Endothelial cell of hepatic sinusoid (primary cell): ENCODE results near the gene AK2.
"Not testable (repeated sequence)": the region's sequence is repeated elsewhere in the genome, so short reads cannot be mapped to it uniquely, and the experiment has no call there.

Experiments
- in situ Hi-C: cut with HindIII; loops from 2 replicates; pipeline ENCODE4 v1.10.0; 2017; ENCODE audit warnings: low sequenced_read_pairs

The AK2 gene

DNA sequence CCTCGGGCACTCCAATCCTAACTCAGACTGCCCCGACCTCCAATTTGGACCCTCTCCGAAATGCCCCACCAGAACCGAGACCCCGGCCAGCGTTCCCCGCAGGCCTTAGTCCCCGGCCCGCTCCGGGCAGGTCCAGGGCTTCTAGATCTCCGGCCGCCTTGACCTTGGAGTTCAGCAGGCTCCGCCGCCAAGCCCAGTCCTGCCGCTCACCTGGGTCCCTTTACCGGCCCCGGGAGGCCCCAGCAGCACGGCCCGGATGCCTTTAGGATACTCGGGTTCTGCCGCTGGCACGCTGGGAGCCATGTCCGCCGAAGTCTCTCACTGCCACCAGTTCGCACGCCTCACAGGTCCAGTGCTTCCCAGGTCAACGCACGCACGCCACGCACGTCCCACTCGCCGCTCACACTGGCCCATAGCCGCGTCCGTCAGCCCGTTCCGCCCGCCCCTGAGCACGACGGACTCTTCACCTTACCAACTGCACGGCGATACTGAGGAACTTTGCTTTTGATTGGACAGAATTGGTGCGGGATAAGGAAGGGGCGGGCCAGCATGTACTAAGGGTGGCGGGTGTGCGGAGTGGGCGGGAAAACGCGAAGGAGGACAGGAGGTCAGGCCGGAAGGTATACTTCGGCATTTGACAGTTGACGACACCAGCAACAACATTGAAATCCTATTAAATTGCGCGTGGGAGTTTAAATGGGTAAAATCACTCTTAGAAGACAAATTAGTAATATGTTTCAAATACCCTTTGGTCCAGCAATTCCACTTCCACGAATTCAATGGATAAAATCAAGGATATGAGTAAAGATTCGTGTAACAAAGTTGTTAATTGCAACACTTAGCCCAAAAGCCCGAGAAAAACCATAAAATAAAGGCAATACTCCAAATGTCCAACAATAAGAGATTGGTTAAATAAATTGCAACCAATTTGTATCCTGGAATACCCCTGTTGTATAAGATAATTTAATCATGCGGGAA is at the start of gene AK2:
TSS of gene AK2 (minus strand) at position 358 of the 978 bp plus-strand sequence. CDS start at position 303, 55 bp downstream.
- in situ Hi-C loops, result no loop called here

DNA sequence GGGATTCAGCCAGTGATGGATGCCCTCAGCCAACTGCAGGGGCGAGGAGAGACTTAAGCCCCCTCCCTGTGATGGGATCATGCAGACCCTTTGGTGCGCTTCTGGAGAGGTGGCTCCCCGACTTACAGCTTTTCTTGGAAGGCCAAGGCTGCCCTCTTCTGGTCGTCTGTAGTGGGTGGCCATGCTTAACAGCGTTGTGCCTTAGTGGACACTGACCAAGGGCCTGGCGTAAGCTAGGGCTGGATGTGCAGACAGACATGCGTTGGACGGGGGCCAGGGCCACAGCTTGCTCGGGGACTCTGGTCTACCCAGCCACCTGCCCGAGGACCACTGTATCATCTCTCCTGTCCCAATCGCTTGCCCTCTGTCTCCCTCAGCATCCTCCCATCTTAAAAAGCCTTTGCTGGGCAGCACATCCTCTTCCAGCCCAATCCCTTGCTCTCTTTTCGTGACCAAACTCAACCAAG is 49.7 kb upstream of the AK2 start:
- in situ Hi-C loops, result no loop called here

DNA sequence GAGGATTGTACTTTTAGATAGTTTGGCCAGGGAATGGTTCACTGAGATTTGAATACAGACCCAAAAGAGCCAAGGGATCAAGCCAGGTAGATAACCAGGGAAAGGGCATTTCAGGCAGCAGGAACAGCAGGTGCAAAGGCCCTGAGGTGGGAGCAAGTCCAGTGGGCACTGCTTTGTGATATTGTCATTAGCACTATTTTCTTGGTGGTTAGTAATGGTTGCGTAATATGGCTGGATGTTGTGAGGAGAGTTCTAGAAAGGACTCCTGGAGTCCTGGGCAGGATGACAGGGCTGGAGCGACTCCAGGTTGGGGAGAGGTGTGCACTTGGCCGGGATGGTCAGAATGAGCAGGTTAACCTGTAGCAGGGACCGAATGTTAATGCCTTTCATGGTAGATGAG is 48.6 kb upstream of the AK2 start:
- in situ Hi-C loops, result no loop called here

DNA sequence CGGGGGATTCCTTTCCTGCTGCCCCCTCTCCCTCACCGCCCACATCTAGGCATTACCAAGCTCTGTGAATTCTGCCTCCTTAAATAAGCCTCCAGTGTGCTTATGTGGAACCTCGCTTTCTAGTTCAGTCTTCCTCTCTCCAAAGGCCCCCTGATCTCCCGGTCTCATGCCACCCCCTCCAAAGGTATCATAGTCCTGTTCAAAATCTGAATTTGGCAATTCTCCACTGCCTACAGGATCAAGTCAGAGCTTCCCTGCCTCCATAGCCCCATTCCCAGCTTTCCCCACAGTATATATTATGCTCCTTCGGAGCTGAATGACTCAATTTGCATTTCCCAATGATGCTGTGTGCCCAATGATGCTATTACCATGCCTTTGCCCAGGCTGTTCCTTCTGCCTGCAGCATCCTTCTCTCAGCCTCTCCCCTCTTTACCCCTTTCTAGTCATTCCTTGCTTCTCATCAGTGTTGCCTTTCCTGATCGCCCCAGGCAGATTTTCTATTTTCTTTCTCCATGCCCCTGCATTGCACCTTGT is 46.0 kb upstream of the AK2 start:
- in situ Hi-C loops, result no loop called here

DNA sequence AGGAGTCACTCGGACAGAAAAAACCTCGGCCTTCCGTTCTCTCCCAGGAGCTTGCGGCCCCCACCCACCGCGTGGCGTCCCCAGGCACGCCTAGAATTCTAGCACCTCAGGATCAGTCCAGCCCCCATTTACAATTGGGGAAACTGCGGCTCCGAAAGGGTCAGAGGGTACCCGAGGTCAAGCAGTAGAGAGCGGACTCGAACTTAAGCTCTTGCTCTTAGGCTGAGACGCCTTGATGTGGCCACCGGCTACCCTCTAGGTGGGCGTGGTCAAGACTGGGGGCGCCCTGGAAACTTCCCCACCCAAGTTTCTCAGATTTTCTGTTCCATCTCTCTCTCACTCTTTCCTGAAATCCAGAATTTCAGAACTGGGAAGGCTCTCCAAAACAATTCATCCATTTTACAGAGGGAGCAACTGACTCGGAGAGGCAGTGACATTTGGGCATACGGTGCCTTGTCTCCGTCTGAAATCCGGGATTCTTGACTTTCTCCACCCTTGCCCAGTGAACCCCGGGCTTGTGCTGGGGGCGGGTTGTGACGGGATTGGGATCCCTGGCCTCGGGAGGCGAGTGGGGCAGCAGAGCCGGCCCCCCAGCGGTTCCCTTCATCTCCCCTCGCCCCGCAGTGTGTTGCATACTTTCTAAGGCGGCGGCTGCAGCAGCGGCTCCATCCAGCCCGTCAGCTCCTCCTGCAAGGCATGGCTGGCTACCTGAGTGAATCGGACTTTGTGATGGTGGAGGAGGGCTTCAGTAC is 45.0 kb upstream of the AK2 start:
- in situ Hi-C loops, result no loop called here

DNA sequence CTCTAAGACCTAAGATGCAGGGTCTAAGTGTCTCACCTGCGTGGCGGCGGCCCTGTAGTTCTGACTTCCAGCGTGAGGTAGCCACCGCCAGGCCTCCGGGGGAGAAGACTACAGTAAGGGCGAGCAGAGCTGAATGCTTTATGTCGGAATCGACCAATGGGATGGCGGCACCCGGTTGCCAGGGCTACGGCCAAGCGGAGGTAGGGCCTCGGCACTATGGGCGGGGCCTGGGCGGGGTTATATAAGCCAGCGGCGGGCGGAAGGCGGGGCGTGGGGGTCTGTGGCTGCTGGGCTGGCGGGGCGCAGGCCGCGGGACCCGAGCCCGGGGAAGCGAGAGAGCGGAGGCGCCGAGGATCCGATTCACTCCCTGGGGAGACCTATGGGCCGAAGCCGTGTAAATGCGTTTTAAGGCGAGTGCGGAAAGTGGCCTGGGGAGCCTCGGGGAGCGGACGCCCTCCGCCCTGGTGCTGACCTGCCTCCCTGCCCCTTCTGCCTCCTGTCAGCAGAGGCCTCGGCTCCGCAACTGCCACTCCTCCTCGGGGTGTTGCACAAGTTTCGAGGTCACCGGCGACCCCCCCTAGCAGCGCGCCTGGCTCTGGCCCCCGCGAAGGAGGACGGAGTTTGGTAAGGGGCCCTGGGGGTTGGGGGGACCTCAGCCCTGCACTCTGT is 44.3 kb upstream of the AK2 start, which contains the start of gene AZIN2:
TSS of gene AZIN2 (plus strand) at position 269 of the 669 bp plus-strand sequence. CDS start 1,097 bp downstream, outside the sequence.
- in situ Hi-C loops, result no loop called here

DNA sequence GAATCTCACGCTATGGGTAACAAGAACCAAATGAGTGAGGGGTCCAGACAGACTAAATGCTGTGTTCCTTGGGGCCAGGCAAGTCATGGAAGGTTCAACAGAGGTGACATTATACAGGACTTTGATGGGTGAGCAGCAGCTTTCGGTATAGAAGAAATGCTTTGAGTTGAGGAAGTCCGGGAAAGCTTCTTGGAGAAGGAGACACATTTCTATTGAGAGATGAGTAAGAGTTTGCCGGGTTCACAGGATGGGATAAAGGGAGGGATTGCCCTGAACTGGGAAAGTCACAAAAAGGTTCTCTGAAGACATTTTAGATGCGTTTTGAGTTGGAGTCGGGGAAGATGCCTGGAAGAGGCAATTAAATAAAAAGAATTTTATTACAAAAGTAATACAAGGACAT is 43.7 kb upstream of the AK2 start:
- in situ Hi-C loops, result no loop called here

DNA sequence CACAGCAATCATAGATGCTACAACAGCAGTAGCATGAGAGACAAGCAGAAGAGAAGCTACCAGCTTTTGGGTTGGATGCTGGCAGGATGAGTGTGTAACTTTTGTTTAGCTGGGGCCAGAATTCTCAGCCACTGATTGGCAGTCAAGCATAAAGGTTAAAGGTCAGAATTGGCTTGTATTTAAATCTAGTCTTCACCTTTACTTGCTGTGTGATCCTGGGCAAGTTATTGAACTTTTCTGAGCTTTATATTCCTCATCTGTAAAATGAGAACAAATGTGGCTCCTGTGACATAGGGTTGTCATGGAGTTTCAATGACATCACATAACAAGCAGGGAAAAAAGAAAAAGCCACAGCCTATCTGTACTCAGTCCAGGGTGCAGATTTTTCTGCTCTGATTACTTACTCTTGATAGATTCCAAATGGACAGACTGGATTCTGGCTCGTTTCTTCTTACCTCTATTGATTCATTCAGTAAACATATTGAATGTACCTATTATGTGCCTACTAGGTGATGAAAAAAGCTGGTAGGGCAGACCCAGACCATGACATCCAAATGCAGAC is 41.4 kb upstream of the AK2 start:
- in situ Hi-C loops, result no loop called here

DNA sequence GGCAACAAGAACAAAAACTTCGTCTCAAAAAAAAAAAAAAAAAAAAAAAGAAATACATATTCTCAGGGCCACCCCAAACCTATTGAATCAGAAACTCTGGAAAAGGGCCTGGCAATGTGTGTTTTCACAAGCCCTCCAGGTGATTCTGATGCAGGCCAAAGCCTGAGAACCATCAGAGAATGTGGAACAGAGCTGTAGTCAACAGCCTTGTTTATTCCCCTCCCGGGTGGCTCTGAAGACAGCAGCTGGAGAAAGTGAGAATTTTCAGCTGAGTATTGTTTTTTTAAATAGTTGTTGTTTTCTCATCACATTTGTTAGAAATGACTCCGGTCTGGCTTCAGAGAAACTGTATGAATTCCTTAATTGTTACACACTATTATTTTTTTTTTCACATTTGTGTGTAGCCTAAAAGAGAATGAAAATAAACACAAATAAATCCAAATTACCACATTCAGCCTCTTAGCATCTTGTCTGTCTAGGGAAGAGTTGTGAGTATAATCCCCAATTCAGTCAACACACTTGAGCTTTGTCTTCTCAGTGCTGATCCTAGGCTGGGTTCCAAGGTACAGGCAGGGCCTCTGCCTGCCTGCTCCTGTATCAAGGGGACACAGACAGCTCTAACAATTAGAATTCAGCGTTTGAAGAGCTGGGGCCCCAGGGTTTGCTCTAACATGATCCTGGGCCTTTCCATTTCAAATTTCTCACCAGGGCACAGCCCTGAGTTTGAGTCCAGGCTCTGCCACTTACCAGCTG is 37.7 kb upstream of the AK2 start:
- in situ Hi-C loops, result no loop called here

DNA sequence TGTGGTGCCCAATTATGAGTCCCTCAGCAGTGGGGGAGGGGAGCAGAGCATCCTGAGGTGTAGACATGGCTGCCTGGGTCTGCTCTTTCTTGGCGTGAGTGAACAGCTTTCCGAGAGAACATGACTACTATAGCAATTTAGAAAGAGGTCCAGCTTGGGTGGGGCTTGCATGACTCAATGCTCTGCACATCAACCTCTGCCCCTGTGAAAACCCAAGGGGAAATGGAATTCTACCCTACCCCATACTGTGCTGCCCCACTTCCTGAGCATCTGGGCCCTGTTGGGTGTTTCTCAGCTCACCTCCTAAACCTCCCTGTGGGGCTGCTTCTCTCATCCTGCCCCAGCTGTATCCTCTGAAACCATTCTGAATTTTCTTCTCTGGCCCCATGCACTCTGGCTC is 36.0 kb upstream of the AK2 start:
- in situ Hi-C loops, result no loop called here

DNA sequence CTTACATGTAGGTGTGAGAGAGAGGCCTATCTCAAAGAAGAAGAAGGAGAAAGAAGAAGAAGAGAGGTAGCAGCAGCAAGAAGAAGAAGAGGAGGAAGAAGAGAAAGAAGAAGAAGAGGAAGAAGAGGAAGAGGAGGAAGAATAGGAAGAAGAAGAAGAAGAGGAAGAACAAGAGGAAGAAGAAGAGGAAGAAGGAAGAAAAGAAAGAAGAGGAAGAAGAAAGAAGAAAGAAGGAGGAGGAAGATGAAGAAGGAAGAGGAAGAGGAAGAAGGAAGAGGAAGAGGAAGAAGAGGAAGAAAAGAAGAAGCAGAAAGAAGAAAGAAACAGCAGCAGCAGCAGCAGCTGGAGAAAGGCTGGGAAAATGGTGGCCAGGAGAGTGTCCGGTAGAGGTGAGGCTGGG is 33.9 kb upstream of the AK2 start:
- in situ Hi-C loops, result no loop called here

DNA sequence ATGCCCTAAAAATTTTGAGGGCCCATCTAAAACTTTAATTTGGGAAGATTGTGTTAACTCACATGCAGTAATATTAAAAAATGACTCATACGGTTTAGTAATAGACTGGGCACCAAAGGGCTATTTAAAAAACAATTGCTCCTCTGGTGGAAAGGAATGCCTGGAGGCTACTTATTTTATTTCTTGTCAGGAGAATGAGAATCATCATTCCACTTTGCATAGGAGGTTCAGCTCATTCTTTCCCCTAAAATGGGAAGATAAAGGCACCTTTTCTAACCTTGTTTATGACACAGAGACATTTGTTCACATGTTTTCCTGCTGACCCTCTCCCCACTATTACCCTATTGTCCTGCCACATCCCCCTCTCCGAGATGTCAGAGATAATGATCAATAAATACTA is 31.4 kb upstream of the AK2 start:
- in situ Hi-C loops, result not testable (repeated sequence)

DNA sequence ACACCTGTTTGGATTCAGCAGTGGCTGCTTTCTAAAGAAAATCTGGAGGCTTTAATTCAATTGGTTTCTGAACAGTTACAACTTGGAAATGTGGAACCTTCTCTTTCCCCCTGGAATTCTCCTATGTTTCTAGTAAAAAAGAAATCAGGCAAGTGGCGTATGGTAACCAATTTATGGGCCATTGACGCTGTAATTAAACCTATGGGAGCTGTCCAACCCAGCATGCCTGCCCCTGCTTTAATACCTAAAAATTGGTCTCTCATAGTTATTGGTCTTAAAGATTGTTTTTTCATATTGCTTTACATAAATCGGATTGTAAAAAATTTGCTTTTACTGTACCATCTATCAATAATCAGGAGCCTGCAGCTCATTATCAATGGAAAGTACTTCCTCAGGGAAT is 29.8 kb upstream of the AK2 start:
- in situ Hi-C loops, result not testable (repeated sequence)

DNA sequence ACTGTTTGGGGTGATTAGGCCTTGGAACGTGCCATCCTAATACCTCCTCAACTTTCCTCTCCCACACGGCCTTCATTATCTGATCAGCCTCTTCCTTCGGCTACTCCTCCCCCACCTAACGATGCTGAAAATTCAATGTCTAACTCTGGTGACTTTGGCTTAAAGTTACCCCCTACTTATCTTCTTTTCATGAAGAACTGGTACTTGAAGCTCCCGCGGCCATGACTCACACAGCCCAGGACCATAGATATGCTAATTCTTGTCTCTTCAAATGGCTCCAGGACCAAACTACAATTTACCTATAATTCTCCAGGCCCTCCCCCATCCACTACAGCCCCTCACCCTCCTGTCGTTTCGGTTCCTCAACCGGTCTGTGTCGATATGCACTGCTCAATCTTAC is 28.6 kb upstream of the AK2 start:
- in situ Hi-C loops, result no loop called here

DNA sequence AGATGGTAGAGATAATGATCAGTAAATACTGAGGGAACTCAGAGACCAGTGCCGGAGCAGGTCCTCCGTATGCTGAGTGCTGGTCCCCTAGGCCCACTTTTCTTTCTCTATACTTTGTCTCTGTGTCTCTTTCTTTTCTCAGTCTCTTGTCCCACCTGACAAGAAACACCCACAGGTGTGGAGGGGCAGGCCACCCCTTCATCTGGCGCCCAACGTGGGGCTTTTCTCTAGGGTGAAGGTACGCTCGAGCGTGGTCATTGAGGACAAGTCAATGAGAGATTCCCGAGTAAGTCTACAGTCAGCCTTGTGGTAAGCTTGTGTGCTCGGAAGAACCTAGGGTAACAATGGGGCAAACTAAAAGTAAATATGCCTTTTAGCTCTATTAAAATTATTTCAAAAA is 27.6 kb upstream of the AK2 start:
- in situ Hi-C loops, result not testable (repeated sequence)

DNA sequence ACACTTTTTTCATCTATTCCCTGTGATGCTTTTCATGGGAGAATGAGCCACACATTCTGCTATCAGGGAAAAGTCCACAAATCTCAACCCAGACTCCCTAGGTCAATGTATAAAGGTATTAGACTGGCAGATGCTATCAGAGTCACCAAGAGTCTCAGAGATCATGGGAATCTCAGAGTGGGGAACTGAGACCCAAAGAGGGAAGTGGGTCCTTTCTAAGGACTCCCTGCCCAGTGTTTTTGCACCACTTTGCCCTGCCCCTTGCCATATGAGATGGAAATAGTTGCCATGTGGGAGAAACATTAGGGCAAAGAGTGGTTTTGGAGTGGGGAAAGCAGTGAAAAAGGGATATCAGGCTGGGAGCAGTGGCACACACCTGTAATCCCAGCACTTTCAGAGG is 25.2 kb upstream of the AK2 start:
- in situ Hi-C loops, result no loop called here

DNA sequence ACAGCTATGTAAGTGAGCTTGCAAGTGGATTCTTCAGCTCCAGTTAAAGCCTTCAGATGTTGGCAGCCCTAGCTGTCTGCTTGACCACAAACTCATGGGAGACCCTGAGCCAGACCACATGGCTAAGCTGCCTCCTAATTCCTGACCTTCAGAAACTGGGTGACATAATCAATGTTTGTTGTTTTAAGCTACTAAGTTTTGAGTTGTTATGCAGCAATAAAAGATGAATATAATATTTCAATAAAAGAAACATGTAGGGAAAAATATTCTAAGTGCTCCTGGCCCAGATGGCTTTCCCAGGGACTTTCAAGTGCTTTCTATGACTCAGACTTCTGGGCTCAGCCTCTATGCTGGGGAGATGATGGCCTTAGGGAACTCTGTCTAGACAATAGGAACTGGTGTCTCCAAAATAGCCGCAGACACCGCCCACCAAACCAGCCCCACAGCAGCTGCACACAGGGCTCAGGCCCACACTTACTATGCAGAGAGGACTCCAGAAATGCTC is 23.9 kb upstream of the AK2 start:
- in situ Hi-C loops, result no loop called here

DNA sequence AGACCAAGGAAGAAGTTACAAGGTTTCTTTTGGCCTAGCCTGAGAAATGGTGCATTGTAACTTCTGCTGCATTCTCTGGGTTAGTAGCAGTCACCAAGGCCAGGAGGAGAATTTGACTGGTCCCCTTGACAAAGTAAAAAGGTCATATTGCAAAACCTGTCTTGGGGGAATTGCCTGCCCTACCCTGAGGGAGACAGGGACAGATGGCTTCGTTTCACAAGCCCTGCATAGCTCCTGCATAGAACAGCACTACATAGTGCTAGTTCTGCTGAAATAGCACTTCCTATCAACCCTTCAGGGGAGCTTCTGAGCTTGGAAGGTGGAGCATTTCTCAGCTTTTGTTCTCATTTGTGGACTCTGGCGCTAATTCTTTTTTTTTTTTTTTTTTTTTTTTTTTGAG is 20.4 kb upstream of the AK2 start:
- in situ Hi-C loops, result no loop called here

DNA sequence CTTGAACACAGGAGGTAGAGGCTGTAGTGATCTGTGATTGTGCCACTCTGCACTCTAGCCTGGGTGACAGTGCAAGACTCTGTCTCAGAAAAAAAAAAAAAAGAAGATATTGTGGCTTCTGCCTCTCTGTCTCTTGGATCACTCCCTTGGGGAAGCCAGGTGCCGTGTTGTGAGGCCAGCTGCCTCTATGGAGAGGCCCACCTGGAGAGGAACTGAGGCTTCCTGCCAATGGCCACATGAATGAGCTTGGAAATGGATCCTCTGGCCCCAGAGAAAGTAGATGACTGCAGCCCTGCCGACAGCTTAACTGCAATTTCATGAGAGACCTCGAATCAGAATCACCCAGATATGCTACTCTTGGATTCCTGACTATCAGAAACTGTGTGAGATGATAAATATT is 19.7 kb upstream of the AK2 start:
- in situ Hi-C loops, result no loop called here
